Right ventricle myocardium superior (tissue), 1 donor: ENCODE measurements around the gene SYT10. TPM values are rescaled to one million over a fixed set of nuclear protein-coding genes. Genes with fewer than 3 reads are reported as not detected.
"Not testable (repeated sequence)": the region's sequence is repeated elsewhere in the genome, so short reads cannot be mapped to it uniquely, and the experiment has no call there.

Experiments used
- ATAC-seq: fragments of 200-7000 bp; cut with Tn5 transposase; one replicate; pipeline ENCODE4 v1.9.1; 2020; ENCODE audit warnings: mild to moderate bottlenecking; ENCODE audit not compliant: poor library complexity
- DNase-seq: peaks from one replicate; pipeline ENCODE4 v3.0.0-alpha.2; 2020
- intact Hi-C: fragments of 100-400 bp; cut with DNase I; formaldehyde crosslinking; loops from one replicate; pipeline ENCODE4 v1.11.2; 2022
- total RNA-seq: library from RNA; stranded (reverse); fragmentation: NEBNext Ultra II Directional; extraction: Animal tissue kit (Norgen Biotek cat#: 25700); gene quantifications from one replicate; pipeline ENCODE4 v1.2.1, GENCODE V29; 2021
- donor health status: DM: no; HTN: yes; CAD: no; lungs with severe emphysema.

The SYT10 gene
- total RNA-seq, 1 donor from 2014 or later: not detected

DNA sequence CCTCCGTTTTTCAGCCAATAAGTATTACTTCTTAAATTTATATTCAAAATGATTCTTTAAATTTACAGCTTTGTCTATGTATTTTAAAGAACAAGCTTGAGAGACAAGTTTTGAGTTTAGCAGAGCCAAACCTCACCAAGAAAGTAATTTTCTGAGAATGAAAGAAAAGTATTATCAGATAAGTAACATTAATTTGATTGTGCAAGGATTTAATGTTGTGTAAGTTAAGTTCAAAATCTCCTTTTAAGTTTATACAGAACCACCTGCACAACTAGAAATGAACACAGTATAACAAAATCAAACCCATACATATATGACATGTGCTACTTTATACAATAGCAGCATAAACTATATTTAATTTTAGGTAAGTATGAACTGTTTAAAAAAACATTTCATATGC, 63.5 kb downstream of the SYT10 start:
- no peak for ATAC-seq
- intact Hi-C loops: no loop called here
- no peak for DNase-seq

DNA sequence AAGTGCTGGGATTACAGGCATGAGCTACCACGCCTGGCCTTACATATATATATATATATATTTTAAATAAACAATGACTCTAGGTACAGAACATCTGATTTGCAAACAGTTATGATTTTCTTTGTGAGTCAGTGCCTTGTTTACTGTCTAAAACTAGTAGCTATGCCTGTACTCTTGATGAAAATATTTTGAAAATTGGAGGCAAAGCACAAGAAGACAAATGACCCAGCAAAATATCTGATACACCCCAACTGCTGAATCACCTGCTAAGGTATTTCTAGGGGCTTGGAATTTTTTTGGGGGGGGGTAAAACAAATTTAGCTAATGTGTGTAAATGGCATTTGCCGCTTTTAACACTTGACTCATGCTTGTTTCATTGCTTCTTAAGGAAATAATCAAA, 69.3 kb downstream of the SYT10 start:
- ATAC-seq: no peak

DNA sequence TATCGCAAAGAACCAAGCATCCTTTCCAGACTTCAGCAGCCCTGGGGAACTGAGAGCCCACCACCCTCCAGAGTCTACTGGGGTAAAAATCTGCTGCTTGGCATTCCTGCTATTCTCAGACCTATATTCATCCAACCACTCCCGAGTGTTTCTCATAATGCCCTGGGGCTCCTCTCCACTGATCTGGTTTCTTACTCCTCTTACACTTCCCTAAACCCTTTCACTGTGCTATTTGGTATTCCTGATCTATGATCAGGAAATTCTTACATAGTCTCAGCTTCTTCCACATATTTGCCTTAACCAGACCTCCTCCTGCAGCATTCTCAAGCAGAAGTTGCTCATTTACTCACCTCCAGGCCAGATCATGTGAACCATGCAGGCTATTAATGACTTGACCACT, 82.4 kb downstream of the SYT10 start:
- intact Hi-C loops: no loop called here
- DNase-seq (no peak), ATAC-seq (no peak)

More for the DNA sequence above, 69.3 kb downstream of the SYT10 start:
- intact Hi-C loops: no loop called here
- no peak for DNase-seq

DNA sequence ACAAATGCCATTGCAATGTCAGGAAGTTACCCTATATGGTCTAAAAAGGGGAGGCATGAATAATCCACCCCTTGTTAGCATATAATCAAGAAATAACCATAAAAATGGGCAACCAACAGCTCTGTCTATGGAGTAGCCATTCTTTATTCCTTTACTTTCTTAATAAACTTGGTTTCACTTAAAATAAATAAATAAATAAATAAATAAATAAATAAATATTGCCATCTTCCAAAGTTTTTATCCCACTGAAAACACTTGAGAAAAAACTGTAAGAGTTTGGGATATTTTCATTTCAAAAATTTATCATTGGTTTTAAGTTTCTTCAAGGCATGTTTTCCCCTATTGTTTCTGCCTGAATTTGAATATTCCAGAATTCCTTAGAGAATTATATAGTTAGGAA, 89.8 kb downstream of the SYT10 start:
- DNase-seq: no peak
- no peak for ATAC-seq
- intact Hi-C loops: no loop called here

DNA sequence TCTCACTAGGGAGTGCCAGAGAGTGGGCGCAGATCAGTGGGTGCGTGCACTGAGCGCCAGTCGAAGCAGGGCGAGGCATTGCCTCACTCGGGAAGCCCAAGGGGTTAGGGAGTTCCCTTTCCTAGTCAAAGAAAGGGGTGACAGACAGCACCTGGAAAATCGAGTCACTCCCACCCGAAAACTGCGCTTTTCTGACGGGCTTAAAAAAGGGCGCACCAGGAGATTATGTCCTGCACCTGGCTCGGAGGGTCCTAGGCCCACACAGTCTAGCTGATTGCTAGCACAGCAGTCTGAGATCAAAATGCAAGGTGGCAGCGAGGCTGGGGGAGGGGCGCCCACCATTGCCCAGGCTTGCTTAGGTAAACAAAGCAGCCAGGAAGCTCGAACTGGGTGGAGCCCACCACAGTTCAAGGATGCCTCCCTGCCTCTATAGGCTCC, 107.6 kb downstream of the SYT10 start:
- ATAC-seq, DNase-seq, intact Hi-C loops: not testable (repeated sequence)

DNA sequence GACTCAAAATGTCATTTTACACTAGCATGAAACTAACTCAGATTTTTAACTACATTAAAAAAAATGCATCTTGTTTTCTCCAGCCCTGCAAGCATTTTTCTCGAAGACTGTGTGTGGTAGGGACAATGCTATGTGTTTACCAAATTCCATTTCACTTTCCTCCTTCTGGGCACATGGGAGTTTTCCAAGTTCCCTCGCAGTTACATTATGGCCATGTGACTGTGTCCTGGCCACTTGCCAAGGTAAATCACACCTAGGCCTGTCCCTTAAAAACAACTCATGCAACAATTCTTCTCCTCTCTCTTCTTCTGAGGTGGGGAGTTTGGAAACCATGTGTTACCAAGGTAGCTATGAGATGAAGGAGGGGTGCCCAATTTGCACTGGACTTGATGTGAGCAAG, 108.7 kb downstream of the SYT10 start:
- no peak for DNase-seq
- intact Hi-C loops: no loop called here
- no peak for ATAC-seq
